H1 (cell line): ENCODE measurements around the gene DUS4L. TPM values are rescaled to one million over a fixed set of nuclear protein-coding genes. Genes with fewer than 3 reads are reported as not detected.

ENCODE experiments used
- CTCF ChIA-PET: fragments of 300-600 bp; sonication (Branson Sonifier 250); formaldehyde crosslinking; loops from one replicate; lab custom pipeline; 2021; ENCODE audit not compliant: partially characterized antibody; lab: Charles Lee
- POLR2A ChIA-PET: fragments of 300-600 bp; sonication (Branson Sonifier 250); formaldehyde crosslinking; loops from one replicate; lab custom pipeline; 2021; ENCODE audit warnings: inconsistent platforms; ENCODE audit not compliant: partially characterized antibody; lab: Charles Lee
- DNase-seq, 2 experiments: peaks; one replicate each; pipeline versions ENCODE4 v3.0.0 to v3.0.0-alpha.2; 2010 to 2022; ENCODE audit warnings: low spot score in 2 of 2, low read depth in 1 of 2, mixed read lengths in 1 of 2
- FAIRE-seq: peaks from 2 replicates; lab custom pipeline; 2011; peaks lifted over from hg19 to GRCh38; lab: Jason Lieb, UNC
- H2AFZ ChIP-seq: 2 replicates; pipeline ENCODE4 v1.8.1; 2012; ENCODE audit warnings: low read length, inconsistent platforms
- H2AK5ac ChIP-seq: 2 replicates; pipeline ENCODE4 v1.6.1; 2013; ENCODE audit warnings: low read depth, low read length
- H2BK120ac ChIP-seq: replicated peaks from 2 replicates; pipeline ENCODE3; 2013; ENCODE audit warnings: low read depth, low read length, inconsistent platforms
- H2BK12ac ChIP-seq: 2 replicates; pipeline ENCODE4 v1.6.1; 2013; ENCODE audit warnings: low read depth, low read length
- H2BK15ac ChIP-seq: 2 replicates; pipeline ENCODE4 v1.6.1; 2013; ENCODE audit warnings: low read length
- H2BK20ac ChIP-seq: 2 replicates; pipeline ENCODE4 v1.6.1; 2013; ENCODE audit warnings: low read length
- H2BK5ac ChIP-seq: 2 replicates; pipeline ENCODE4 v1.6.1; 2013; ENCODE audit warnings: low read depth, low read length
- H3K14ac ChIP-seq: 2 replicates; pipeline ENCODE4 v1.6.1; 2013; ENCODE audit warnings: inconsistent platforms; ENCODE audit not compliant: insufficient read length
- H3K18ac ChIP-seq: 2 replicates; pipeline ENCODE4 v1.6.1; 2013; ENCODE audit warnings: low read length; ENCODE audit errors: extremely low read depth
- H3K23ac ChIP-seq: 2 replicates; pipeline ENCODE4 v1.6.1; 2013; ENCODE audit warnings: inconsistent platforms; ENCODE audit not compliant: insufficient read length
- H3K23me2 ChIP-seq: 2 replicates; pipeline ENCODE4 v1.6.1; 2013; ENCODE audit warnings: low read depth, low read length
- H3K27ac ChIP-seq: 2 replicates; pipeline ENCODE4 v1.6.1; 2011; ENCODE audit warnings: low read depth, low read length, inconsistent platforms
- H3K27me3 ChIP-seq, 4 experiments: replicated peaks in 1 of 4; 1 replicate in 1 of 4; 2 replicates in 3 of 4; pipeline versions ENCODE4 v1.6.1 to v1.8.1; 2011 to 2013; ENCODE audit warnings: low read length in 3 of 4, mild to moderate bottlenecking in 3 of 4, inconsistent platforms in 2 of 4, mixed read lengths in 2 of 4, moderate library complexity in 1 of 4; ENCODE audit not compliant: control insufficient read depth in 3 of 4, insufficient read depth in 3 of 4; ENCODE audit errors: extremely low read depth in 1 of 4
- H3K36me3 ChIP-seq, 4 experiments: 2 replicates each; pipeline versions ENCODE4 v1.6.1 to v1.8.1; 2011 to 2013; ENCODE audit warnings: mild to moderate bottlenecking in 4 of 4, low read length in 3 of 4, moderate library complexity in 2 of 4, control low read depth in 1 of 4, inconsistent platforms in 1 of 4; ENCODE audit not compliant: insufficient read depth in 4 of 4, control insufficient read depth in 2 of 4
- H3K4ac ChIP-seq: replicated peaks from 2 replicates; pipeline ENCODE3; 2013; ENCODE audit warnings: low read length, low read depth, mixed read lengths, inconsistent platforms; ENCODE audit not compliant: insufficient read length
- H3K4me1 ChIP-seq, 4 experiments: replicated peaks in 1 of 4; 1 replicate in 1 of 4; 2 replicates in 3 of 4; pipeline versions ENCODE4 v1.6.1 to v1.8.1; 2011 to 2013; ENCODE audit warnings: low read length in 3 of 4, inconsistent platforms in 2 of 4, mixed read lengths in 1 of 4; ENCODE audit not compliant: insufficient read depth in 4 of 4, control insufficient read depth in 3 of 4
- H3K4me2 ChIP-seq, 2 experiments: 2 replicates each; pipeline versions ENCODE4 v1.6.1 to v1.8.1; 2011 to 2013; ENCODE audit warnings: low read depth in 2 of 2, low read length in 2 of 2, control low read depth in 1 of 2, inconsistent platforms in 1 of 2, mild to moderate bottlenecking in 1 of 2; ENCODE audit not compliant: insufficient read depth in 1 of 2
- H3K4me3 ChIP-seq, 4 experiments: fragments of 200-600, 300-600 bp in 1 of 4; sonication (generic), shearing (Covaris generic), sonication (Bioruptor Twin) in 1 of 4; 2 replicates each; pipeline versions ENCODE4 v1.5.1 to v1.8.1; 2011 to 2016; ENCODE audit warnings: low read length in 4 of 4, low read depth in 3 of 4, control low read depth in 2 of 4, inconsistent platforms in 2 of 4, mild to moderate bottlenecking in 2 of 4, mixed read lengths in 1 of 4, moderate library complexity in 1 of 4; ENCODE audit not compliant: insufficient read depth in 2 of 4; ENCODE audit errors: extremely low read depth in 1 of 4
- H3K56ac ChIP-seq: replicated peaks from 2 replicates; pipeline ENCODE3; 2013; ENCODE audit warnings: low read depth, mild to moderate bottlenecking, mixed read lengths, low read length, inconsistent platforms; ENCODE audit not compliant: insufficient read length
- H3K79me1 ChIP-seq: 2 replicates; pipeline ENCODE4 v1.6.1; 2013; ENCODE audit warnings: low read depth, low read length, control low read depth
- H3K79me2 ChIP-seq, 2 experiments: 2 replicates each; pipeline versions ENCODE4 v1.6.1 to v1.8.1; 2012 to 2013; ENCODE audit warnings: low read length in 2 of 2, mild to moderate bottlenecking in 2 of 2, inconsistent platforms in 1 of 2; ENCODE audit not compliant: insufficient read depth in 2 of 2, control insufficient read depth in 1 of 2
- H3K9ac ChIP-seq, 4 experiments: replicated peaks in 1 of 4; 1 replicate in 1 of 4; 2 replicates in 3 of 4; pipeline versions ENCODE4 v1.6.1 to v1.8.1; 2011 to 2013; ENCODE audit warnings: low read depth in 3 of 4, low read length in 3 of 4, control low read depth in 2 of 4, mild to moderate bottlenecking in 2 of 4, moderate library complexity in 2 of 4, inconsistent platforms in 1 of 4; ENCODE audit errors: extremely low read depth in 1 of 4
- H3K9me3 ChIP-seq, 2 experiments: 2 replicates each; pipeline versions ENCODE4 v1.6.1 to v1.8.1; 2012 to 2013; ENCODE audit warnings: mild to moderate bottlenecking in 2 of 2, moderate library complexity in 2 of 2, control low read depth in 1 of 2, inconsistent platforms in 1 of 2, low read depth in 1 of 2, low read length in 1 of 2, mixed read lengths in 1 of 2; ENCODE audit not compliant: insufficient read depth in 2 of 2
- H4K20me1 ChIP-seq, 2 experiments: replicated peaks in 1 of 2; 2 replicates each; pipeline versions ENCODE3 to v1.8.1; 2011 to 2013; ENCODE audit warnings: inconsistent platforms in 2 of 2, low read length in 2 of 2, mild to moderate bottlenecking in 1 of 2; ENCODE audit not compliant: insufficient read depth in 2 of 2, control insufficient read depth in 1 of 2
- H4K5ac ChIP-seq: 2 replicates; pipeline ENCODE4 v1.6.1; 2013; ENCODE audit warnings: low read length, low read depth, mixed read lengths, inconsistent platforms; ENCODE audit not compliant: insufficient read length
- H4K8ac ChIP-seq: 2 replicates; pipeline ENCODE4 v1.8.0; 2013; ENCODE audit warnings: mild to moderate bottlenecking, moderate library complexity, low read length, inconsistent platforms; ENCODE audit not compliant: insufficient read depth; ENCODE audit errors: extremely low read depth
- H4K91ac ChIP-seq: replicated peaks from 2 replicates; pipeline ENCODE3; 2013; ENCODE audit warnings: low read length, mixed read lengths, inconsistent platforms; ENCODE audit not compliant: insufficient read length
- ATF2 ChIP-seq: IDR thresholded peaks from 2 replicates; pipeline ENCODE4 v1.6.1; 2012; ENCODE audit warnings: low read length, inconsistent platforms
- EZH2 ChIP-seq: fragments of 200-600 bp; sonication (generic); IDR thresholded peaks from 2 replicates; pipeline ENCODE4 v1.7.1; 2012; ENCODE audit warnings: low read depth, mild to moderate bottlenecking, moderate library complexity, low read length, inconsistent platforms; ENCODE audit not compliant: severe bottlenecking
- GABPA ChIP-seq: IDR thresholded peaks from 2 replicates; pipeline ENCODE4 v1.6.1; 2011; ENCODE audit warnings: mild to moderate bottlenecking, low read length, moderate library complexity, borderline replicate concordance; ENCODE audit not compliant: insufficient read depth
- JUN ChIP-seq: IDR thresholded peaks from 2 replicates; pipeline ENCODE4 v1.6.1; 2011; ENCODE audit warnings: low read depth, mild to moderate bottlenecking, improper control_type of control experiment, low read length
- PHF8 ChIP-seq: fragments of 200-600 bp; sonication (generic); conservative IDR thresholded peaks from 2 replicates; pipeline ENCODE4 v1.7.1; 2012; ENCODE audit warnings: low read depth, mild to moderate bottlenecking, inconsistent platforms, low read length, moderate library complexity
- RFX5 ChIP-seq: IDR thresholded peaks from 2 replicates; pipeline ENCODE4 v1.6.1; 2011; ENCODE audit warnings: low read depth, low read length, improper control_type of control experiment, borderline replicate concordance
- WGBS, 2 experiments: shearing (Covaris generic) in 1 of 2; methylation state at CpG; one replicate each; pipeline versions ENCODE4 v1.1.6 to v1.1.7; 2013 to 2015; ENCODE audit warnings: low lambda C conversion rate in 2 of 2, mixed read lengths in 2 of 2, inconsistent platforms in 1 of 2, low coverage in 1 of 2, missing lambda C conversion rate in 1 of 2; ENCODE audit not compliant: insufficient replicate concordance in 2 of 2, insufficient coverage in 1 of 2, insufficient read length in 1 of 2; ENCODE audit errors: extremely low coverage in 1 of 2, missing lambda C conversion rate in 1 of 2; 5-methylcytosine and 5-hydroxymethylcytosine counted together
- long read RNA-seq, 2 experiments: library from RNA in 1 of 2; library from capped mRNA in 1 of 2; stranded (forward); transcript quantifications; one replicate each; pipeline ENCODE4 v2.0.0, GENCODE V29; 2021; ENCODE audit warnings: inconsistent platforms in 1 of 2
- polyA minus RNA-seq, 3 experiments: library from RNA; depleted of rRNA, polyadenylated mRNA; stranded (reverse); fragments of >200 nt; gene quantifications; 1 replicate in 2 of 3; 2 replicates in 1 of 3; pipeline ENCODE4 v1.2.3, GENCODE V29; 2011
- polyA plus RNA-seq, 7 experiments: library from polyadenylated mRNA; depleted of rRNA in 3 of 7; stranded (reverse) in 5 of 7; unstranded in 2 of 7; fragments of >200 nt in 5 of 7; fragments of 200-250 nt in 2 of 7; gene quantifications; 1 replicate in 5 of 7; 2 replicates in 1 of 7; 4 replicates in 1 of 7; pipeline versions ENCODE4 v1.2.1 to v1.2.3, GENCODE V29; 2011 to 2013; ENCODE audit warnings: missing spikeins in 2 of 7, mixed read lengths in 2 of 7
- total RNA-seq: library from RNA; stranded (reverse); fragmentation: NEBNext Ultra II Directional; extraction: Animal tissue kit (Norgen Biotek cat#: 25700); gene quantifications from 2 replicates; pipeline ENCODE4 v1.2.1, GENCODE V29; 2021

DUS4L gene
- total RNA-seq (11.1 and 11.5 TPM in 2 replicates), polyA plus RNA-seq (2011; rRNA removed) (4.6 and 6.1 TPM in 2 replicates), polyA minus RNA-seq (2011; rRNA and poly(A)+ RNA removed) (7.3 and 7.6 TPM in 2 replicates)
- 8.4 TPM for polyA plus RNA-seq (2011; cell fraction: cytosol; rRNA removed)
- 5.5 TPM for polyA plus RNA-seq (2011; cell fraction: nucleus; rRNA removed)
- polyA plus RNA-seq (2012, experiment 1 of 2) = 6.8 to 14.2 TPM (median 7.6 TPM) in 4 replicates
- polyA plus RNA-seq (2012, experiment 2 of 2) = 1.0 TPM
- 8.0 TPM for polyA plus RNA-seq (2013, experiment 1 of 2)
- 7.4 TPM for polyA plus RNA-seq (2013, experiment 2 of 2)
- polyA minus RNA-seq (2011; cell fraction: cytosol; rRNA and poly(A)+ RNA removed) = 5.4 TPM
- 20.9 TPM for polyA minus RNA-seq (2011; cell fraction: nucleus; rRNA and poly(A)+ RNA removed)
- long read RNA-seq, experiment 1, partial matches to known transcripts = 7 of 20 reads
- long read RNA-seq, experiment 1, other reads (novel, unspliced or antisense) = 11 of 20 reads
- long read RNA-seq, experiment 2, partial matches to known transcripts = 1 of 3 reads
- long read RNA-seq, experiment 2, other reads (novel, unspliced or antisense) = 2 of 3 reads

GRCh38 chr7:107563775-107564552 lies at the start of gene DUS4L, which contains the start of gene COG5:
TSS of gene DUS4L (plus strand) at chr7:107563971. CDS start at chr7:107567071, 3,100 bp downstream.
TSS of gene COG5 (minus strand) at chr7:107563920. CDS start at chr7:107563896, 24 bp downstream.
- Histone ChIP-seq H3K9ac (peak within 1 kb of the TSS; percentile 90 to 94 (median 94)), H2AK5ac (no peak within 1 kb of the TSS), H2BK5ac (peak within 1 kb of the TSS; percentile 76), H2AFZ (peak within 1 kb of the TSS; percentile 96; the same call in 1 of the 2 replicates), H4K5ac (peak within 1 kb of the TSS; percentile 90), H2BK15ac (no peak within 1 kb of the TSS), H3K4me3 (peak within 1 kb of the TSS; percentile 80 to 99 (median 94)), H3K23ac (no peak within 1 kb of the TSS), H4K91ac (peak within 1 kb of the TSS; percentile 44), H3K23me2 (peaks cover 3% of the 10 kb centered on the region; the same call in 1 of the 2 replicates), H2BK120ac (no peak within 1 kb of the TSS), H2BK12ac (no peak within 1 kb of the TSS), H3K56ac (peak within 1 kb of the TSS; percentile 86), H3K18ac (peak within 1 kb of the TSS; percentile 97), H3K79me2 (peaks cover 0 to 56% of the 10 kb centered on the region in 2 experiments; a peak in 3 of 4 replicates), H3K4ac (peak within 1 kb of the TSS; percentile 57), H3K27ac (peak within 1 kb of the TSS; percentile 97), H3K9me3 (no peaks in the 10 kb centered on the region), H3K27me3 (no peaks in the 10 kb centered on the region), H3K14ac (no peak within 1 kb of the TSS), H3K4me2 (peak within 1 kb of the TSS; percentile 72 to 79), H2BK20ac (no peak within 1 kb of the TSS), H3K4me1 (peaks cover 0 to 3% (median 0%) of the 10 kb centered on the region in 4 experiments; a peak in 2 of 7 replicates), H4K8ac (peak within 1 kb of the TSS; percentile 99), H4K20me1 (peaks cover 0 to 3% of the 10 kb centered on the region in 2 experiments), H3K79me1 (peaks cover 3% of the 10 kb centered on the region; the same call in 1 of the 2 replicates), H3K36me3 (peaks cover 0 to 2% (median under 1%) of the 10 kb centered on the region in 4 experiments; a peak in 2 of 8 replicates)
- WGBS, 2 experiments = 1% methylated on average over 38 of the region's 55 CpGs; no CpG with 5 or more reads in 1 of the 2 experiments
- no peak for FAIRE-seq
- CTCF ChIA-PET = interaction anchor here (0.8 to 1.0 kb wide), 3 partner anchors 16 to 163 kb away, joined by 3 to 6 read pairs (median 3); no protein-coding TSS in a partner anchor
- POLR2A ChIA-PET = interaction anchor here (0.9 to 2.9 kb wide), 16 partner anchors 8 to 179 kb away, joined by 3 to 21 read pairs (median 4); partner anchors contain the start of genes BCAP29 and CBLL1
- peak; percentile 50 to 92 for DNase-seq
- TF ChIP-seq ATF2 (0 out of 2 replicates have a peak, but pooled peaks have one; percentile 40), PHF8 (peak; percentile 99), JUN (no peak), RFX5 (no peak), GABPA (no peak), EZH2 (no peak)
